Ovary (tissue), 3 donors: ENCODE results near the gene COL5A1.

Experiments used
- EP300 ChIP-seq: sonication (generic); formaldehyde crosslinking; IDR thresholded peaks from one replicate; pipeline ENCODE4 v1.6.1; 2017; ENCODE audit warnings: antibody characterized with exemption
- POLR2A ChIP-seq: fragments of 450-650 bp; IDR thresholded peaks from one replicate; pipeline ENCODE4 v1.6.1; 2017; ENCODE audit warnings: antibody characterized with exemption, mild to moderate bottlenecking, moderate library complexity
- TF ChIP-seq, protein P1 (sequence below), 3 donors: fragments of 450-650 bp in 2 of 3; fragments of 200-600 bp in 1 of 3; IDR thresholded peaks; one replicate each; pipeline versions ENCODE4 v1.5.1 to v1.8.0; 2016 to 2022; ENCODE audit warnings: antibody characterized with exemption in 3 of 3, mild to moderate bottlenecking in 1 of 3
- donor health status: DM: no; HTN: no; CAD: no.

DNA sequence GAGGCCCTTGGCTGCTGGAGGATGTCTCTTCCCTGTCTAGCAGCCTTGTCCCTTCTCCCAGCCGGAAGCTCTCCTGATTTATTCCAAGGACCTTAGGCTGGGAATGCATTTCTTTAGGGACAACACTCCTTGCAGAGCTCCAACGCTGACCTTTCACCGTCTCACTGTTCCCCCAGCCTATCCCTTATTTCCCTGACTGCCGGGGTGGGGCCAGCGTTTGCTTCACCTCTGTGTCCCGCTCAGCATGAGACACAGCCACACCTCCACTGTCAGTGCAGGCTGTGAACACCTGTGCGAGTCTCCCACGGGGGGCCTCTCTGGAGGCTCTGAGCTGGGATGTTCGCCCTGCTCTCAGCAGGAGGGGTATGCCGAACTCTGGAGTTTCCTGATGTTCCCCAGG lies 132.8 kb downstream of the COL5A1 start:
- TF ChIP-seq, protein P1, sequence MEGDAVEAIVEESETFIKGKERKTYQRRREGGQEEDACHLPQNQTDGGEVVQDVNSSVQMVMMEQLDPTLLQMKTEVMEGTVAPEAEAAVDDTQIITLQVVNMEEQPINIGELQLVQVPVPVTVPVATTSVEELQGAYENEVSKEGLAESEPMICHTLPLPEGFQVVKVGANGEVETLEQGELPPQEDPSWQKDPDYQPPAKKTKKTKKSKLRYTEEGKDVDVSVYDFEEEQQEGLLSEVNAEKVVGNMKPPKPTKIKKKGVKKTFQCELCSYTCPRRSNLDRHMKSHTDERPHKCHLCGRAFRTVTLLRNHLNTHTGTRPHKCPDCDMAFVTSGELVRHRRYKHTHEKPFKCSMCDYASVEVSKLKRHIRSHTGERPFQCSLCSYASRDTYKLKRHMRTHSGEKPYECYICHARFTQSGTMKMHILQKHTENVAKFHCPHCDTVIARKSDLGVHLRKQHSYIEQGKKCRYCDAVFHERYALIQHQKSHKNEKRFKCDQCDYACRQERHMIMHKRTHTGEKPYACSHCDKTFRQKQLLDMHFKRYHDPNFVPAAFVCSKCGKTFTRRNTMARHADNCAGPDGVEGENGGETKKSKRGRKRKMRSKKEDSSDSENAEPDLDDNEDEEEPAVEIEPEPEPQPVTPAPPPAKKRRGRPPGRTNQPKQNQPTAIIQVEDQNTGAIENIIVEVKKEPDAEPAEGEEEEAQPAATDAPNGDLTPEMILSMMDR (IDR thresholded peaks at IDR 0.05): no peak
- TF ChIP-seq POLR2A (no peak), EP300 (no peak)
